ENCODE measurements around the gene OR9Q1. TPM values are rescaled to one million over a fixed set of nuclear protein-coding genes. Genes with fewer than 3 reads are reported as not detected.

Gene OR9Q1
- polyA plus RNA-seq, 1 experiment, result not detected

DNA sequence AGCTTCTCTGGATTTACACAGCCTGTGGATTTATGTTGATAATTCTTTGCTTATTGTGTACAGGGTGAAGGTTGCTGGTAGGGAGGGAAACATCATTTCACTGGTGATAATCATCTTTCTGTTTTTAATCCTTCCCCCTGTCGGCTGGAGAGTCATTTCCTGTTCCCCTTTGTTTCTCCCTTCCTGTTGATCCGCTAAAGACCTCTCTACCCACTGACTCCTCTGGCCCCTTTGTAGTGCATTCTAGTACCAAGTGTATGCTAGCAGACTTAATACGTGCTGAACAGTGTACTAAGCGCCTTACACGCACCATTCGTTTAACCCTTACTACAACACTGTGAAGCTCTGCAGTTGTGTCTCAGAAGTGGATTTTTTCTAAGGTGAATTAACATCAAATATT, 19.0 kb upstream of the OR9Q1 start:
- no peak for DNase-seq (ENCODE audit: low read depth, low spot score)
- POLR2A ChIA-PET, result interaction anchor here (0.6 kb wide), 1 partner anchor 154 kb away, joined by 3 read pairs; no protein-coding TSS in a partner anchor
- H3K27me3 ChIP-seq (ENCODE audit: control insufficient read depth, insufficient read depth, low read length), result no peaks in the 10 kb centered on the region
- CTCF ChIA-PET, result interaction anchor here (0.7 kb wide), 1 partner anchor 18 kb away, joined by 7 read pairs; no protein-coding TSS in a partner anchor
- no peak overlapping the region for H3K27ac ChIP-seq (ENCODE audit: low read depth, low read length)
- no peaks in the 10 kb centered on the region for H3K9me3 ChIP-seq (ENCODE audit: control insufficient read depth, insufficient read depth, low read length)
- no peak overlapping the region for H3K4me3 ChIP-seq (ENCODE audit: low read depth, low read length)
- TF ChIP-seq, protein P1, sequence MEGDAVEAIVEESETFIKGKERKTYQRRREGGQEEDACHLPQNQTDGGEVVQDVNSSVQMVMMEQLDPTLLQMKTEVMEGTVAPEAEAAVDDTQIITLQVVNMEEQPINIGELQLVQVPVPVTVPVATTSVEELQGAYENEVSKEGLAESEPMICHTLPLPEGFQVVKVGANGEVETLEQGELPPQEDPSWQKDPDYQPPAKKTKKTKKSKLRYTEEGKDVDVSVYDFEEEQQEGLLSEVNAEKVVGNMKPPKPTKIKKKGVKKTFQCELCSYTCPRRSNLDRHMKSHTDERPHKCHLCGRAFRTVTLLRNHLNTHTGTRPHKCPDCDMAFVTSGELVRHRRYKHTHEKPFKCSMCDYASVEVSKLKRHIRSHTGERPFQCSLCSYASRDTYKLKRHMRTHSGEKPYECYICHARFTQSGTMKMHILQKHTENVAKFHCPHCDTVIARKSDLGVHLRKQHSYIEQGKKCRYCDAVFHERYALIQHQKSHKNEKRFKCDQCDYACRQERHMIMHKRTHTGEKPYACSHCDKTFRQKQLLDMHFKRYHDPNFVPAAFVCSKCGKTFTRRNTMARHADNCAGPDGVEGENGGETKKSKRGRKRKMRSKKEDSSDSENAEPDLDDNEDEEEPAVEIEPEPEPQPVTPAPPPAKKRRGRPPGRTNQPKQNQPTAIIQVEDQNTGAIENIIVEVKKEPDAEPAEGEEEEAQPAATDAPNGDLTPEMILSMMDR (IDR thresholded peaks at IDR 0.05; ENCODE audit: low read depth, low read length), result no peak

DNA sequence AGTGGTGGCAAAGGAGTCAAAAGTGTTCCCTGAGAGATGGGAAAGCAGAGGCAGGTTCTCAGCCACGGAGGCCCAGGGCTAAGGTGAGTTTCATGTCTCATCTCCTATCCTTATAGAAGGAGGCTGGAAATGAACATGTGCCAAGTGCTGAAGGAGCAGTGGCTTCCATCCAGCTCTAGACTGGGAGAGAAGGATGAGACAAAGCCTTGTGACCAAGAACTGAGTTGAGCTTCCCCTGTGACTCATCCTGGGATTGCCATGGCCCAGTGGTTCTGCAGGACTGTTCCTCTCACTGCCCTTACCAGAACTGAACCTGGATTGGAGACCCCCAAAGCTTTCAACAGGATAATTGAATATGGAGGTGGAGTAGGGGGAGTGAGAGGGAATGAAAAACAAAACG, 16.7 kb upstream of the OR9Q1 start:
- no peaks in the 10 kb centered on the region for H3K9me3 ChIP-seq (ENCODE audit: control insufficient read depth, insufficient read depth, low read length)
- no peaks in the 10 kb centered on the region for H3K27me3 ChIP-seq (ENCODE audit: control insufficient read depth, insufficient read depth, low read length)
- ChIA-PET CTCF (no interaction called here), POLR2A (no interaction called here)
- DNase-seq (ENCODE audit: low read depth, low spot score), result peak; percentile 26
- no peak overlapping the region for H3K4me3 ChIP-seq (ENCODE audit: low read depth, low read length)
- TF ChIP-seq, protein P1 (IDR thresholded peaks at IDR 0.05; ENCODE audit: low read depth, low read length), result no peak
- H3K27ac ChIP-seq (ENCODE audit: low read depth, low read length), result no peak overlapping the region

DNA sequence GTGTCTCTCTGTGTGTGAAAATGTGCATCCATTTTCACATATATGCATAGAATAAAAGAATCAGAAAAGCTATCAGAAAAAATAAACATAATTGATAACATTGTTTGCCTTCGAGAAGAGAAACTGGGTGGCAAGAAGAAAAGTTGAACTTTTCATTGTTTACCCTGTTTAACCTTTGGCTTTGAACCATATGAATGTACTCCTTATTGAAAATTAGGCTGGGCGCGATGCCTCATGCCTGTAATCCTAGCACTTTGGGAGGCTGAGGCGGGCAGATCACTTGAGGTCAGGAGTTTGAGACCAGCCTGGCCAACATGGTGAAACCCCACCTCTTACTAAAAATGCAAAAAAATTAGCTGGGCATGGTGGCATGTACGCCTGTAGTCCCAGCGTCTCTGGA, 11.9 kb upstream of the OR9Q1 start:
- TF ChIP-seq, protein P1 (IDR thresholded peaks at IDR 0.05; ENCODE audit: low read depth, low read length), result no peak
- no peak for DNase-seq (ENCODE audit: low read depth, low spot score)
- CTCF ChIA-PET, result no interaction called here
- H3K27me3 ChIP-seq (ENCODE audit: control insufficient read depth, insufficient read depth, low read length), result no peaks in the 10 kb centered on the region
- H3K4me3 ChIP-seq (ENCODE audit: low read depth, low read length), result no peak overlapping the region
- H3K27ac ChIP-seq (ENCODE audit: low read depth, low read length), result no peak overlapping the region
- H3K9me3 ChIP-seq (ENCODE audit: control insufficient read depth, insufficient read depth, low read length), result no peaks in the 10 kb centered on the region
- POLR2A ChIA-PET, result no interaction called here

DNA sequence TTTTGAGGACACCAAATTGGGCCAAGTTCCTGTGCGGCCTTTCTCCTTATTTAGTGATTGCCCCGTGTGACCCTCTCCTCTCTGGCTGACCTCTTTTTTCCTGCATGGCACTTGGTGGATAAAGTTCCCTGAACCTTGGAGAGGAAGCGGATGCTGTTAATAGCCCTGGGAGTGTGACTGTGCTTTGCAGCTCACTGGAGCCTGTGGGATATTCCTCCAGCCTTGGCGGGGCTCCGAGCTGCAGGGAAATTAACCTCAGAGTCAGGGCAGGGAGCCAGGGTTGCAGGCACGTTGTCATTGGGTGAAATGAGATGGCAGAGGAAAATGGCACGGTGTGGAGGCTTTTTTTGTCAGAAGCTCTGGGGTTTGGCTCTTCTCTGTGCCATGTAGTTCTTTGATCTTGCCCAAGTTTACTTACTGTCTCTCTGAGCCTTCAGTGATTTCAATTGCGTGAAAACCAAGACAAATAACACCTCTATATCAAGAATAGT, 965 bp downstream of the OR9Q1 start:
- no peak for DNase-seq (ENCODE audit: low read depth, low spot score)
- Histone ChIP-seq H3K4me3 (ENCODE audit: low read depth, low read length) (no peak overlapping the region), H3K9me3 (ENCODE audit: control insufficient read depth, insufficient read depth, low read length) (no peaks in the 10 kb centered on the region; the same call in 1 of the 2 replicates), H3K27me3 (ENCODE audit: control insufficient read depth, insufficient read depth, low read length) (no peaks in the 10 kb centered on the region), H3K27ac (ENCODE audit: low read depth, low read length) (peak overlapping the region; percentile 31)
- TF ChIP-seq, protein P1 (IDR thresholded peaks at IDR 0.05; ENCODE audit: low read depth, low read length), result no peak
- POLR2A ChIA-PET, result no interaction called here
- CTCF ChIA-PET, result interaction anchor here (1.4 to 1.6 kb wide), 2 partner anchors 489 to 500 kb away, joined by 4 read pairs; no protein-coding TSS in a partner anchor

DNA sequence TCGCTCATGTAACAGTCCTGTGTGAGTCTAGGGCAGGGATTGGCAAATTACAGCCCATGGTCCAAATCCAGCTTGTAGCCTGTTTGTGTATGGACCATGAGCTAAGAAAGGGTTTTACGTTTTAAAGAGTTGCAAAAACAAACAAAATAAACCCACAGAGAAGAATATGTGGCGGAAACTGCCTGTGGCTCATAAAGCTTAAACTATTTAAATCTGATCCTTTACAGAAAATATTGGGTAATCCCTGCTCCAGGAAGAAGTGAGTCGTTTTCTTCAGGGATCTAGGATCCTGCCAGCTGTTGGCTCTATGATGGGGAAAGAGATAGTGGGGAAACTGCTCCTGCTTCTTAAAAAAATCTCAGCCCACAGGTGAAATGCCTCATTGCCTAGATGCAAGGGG, 3.7 kb downstream of the OR9Q1 start:
- CTCF ChIA-PET, result interaction anchor here (1.3 kb wide), 1 partner anchor 32 kb away, joined by 4 read pairs; no protein-coding TSS in a partner anchor
- Histone ChIP-seq H3K27ac (ENCODE audit: low read depth, low read length) (peak overlapping the region; percentile 89), H3K9me3 (ENCODE audit: control insufficient read depth, insufficient read depth, low read length) (no peaks in the 10 kb centered on the region; the same call in 1 of the 2 replicates), H3K4me3 (ENCODE audit: low read depth, low read length) (no peak overlapping the region), H3K27me3 (ENCODE audit: control insufficient read depth, insufficient read depth, low read length) (no peaks in the 10 kb centered on the region)
- POLR2A ChIA-PET, result interaction anchor here (0.6 to 1.6 kb wide), 4 partner anchors 31 to 487 kb away, joined by 4 to 6 read pairs (median 4); no protein-coding TSS in a partner anchor
- DNase-seq (ENCODE audit: low read depth, low spot score), result peak; percentile 74
- TF ChIP-seq, protein P1 (IDR thresholded peaks at IDR 0.05; ENCODE audit: low read depth, low read length), result no peak

All from AG04450 (cell line).